HepG2 (cell line): ENCODE data around the gene THRA. TPM values are rescaled to one million over a fixed set of nuclear protein-coding genes. Genes with fewer than 3 reads are reported as not detected.

Experiments
- GMEB1 ChIP-seq: sonication (generic); formaldehyde crosslinking; IDR thresholded peaks from 2 replicates; pipeline ENCODE4 v1.5.1; 2020; ENCODE audit warnings: missing genetic modification reagents, mild to moderate bottlenecking, borderline replicate concordance
- IKZF1 ChIP-seq: fragments of 450-650 bp; IDR thresholded peaks from 2 replicates; pipeline ENCODE4 v1.7.1; 2016
- MYPOP ChIP-seq: sonication (generic); formaldehyde crosslinking; IDR thresholded peaks from 2 replicates; pipeline ENCODE4 v1.8.1; 2023; ENCODE audit warnings: mild to moderate bottlenecking, moderate library complexity, missing genetic modification reagents
- NFIB ChIP-seq: sonication (generic); formaldehyde crosslinking; IDR thresholded peaks from 2 replicates; pipeline ENCODE4 v1.9.0; 2021; ENCODE audit warnings: missing genetic modification reagents, mild to moderate bottlenecking, borderline replicate concordance
- ZNF335 ChIP-seq: sonication (generic); formaldehyde crosslinking; IDR thresholded peaks from 2 replicates; pipeline ENCODE4 v1.4.0; 2020; ENCODE audit warnings: missing genetic modification reagents
- ZNF543 ChIP-seq: sonication (generic); formaldehyde crosslinking; IDR thresholded peaks from 2 replicates; pipeline ENCODE4 v1.4.0; 2020; ENCODE audit warnings: mild to moderate bottlenecking, missing genetic modification reagents
- polyA plus RNA-seq, 8 experiments: library from polyadenylated mRNA; depleted of rRNA in 3 of 8; stranded (reverse) in 7 of 8; unstranded in 1 of 8; fragments of >200 nt; fragmentation: Illumina TruSeq in 4 of 8; extraction: Trizol in 4 of 8; gene quantifications; 2 replicates each; pipeline versions ENCODE4 v1.2.1 to v1.2.3, GENCODE V29; 2011 to 2016; ENCODE audit warnings: low read depth in 4 of 8, missing spikeins in 1 of 8, mixed read lengths in 1 of 8; ENCODE audit not compliant: insufficient read depth in 1 of 8
- total RNA-seq, 5 experiments: library from RNA; depleted of rRNA; stranded (reverse); fragments of >200 nt; fragmentation: Illumina TruSeq; extraction: Trizol; gene quantifications; 2 replicates each; pipeline ENCODE4 v1.2.3, GENCODE V29; 2016; ENCODE audit warnings: low read depth in 1 of 5
- TF ChIP-seq, protein P1 (sequence below), 2 experiments: fragments of 450-650 bp in 1 of 2; sonication (generic) in 1 of 2; formaldehyde crosslinking in 1 of 2; IDR thresholded peaks; 2 replicates each; pipeline versions ENCODE4 v1.6.1 to v1.8.0; 2016 to 2022; ENCODE audit warnings: antibody characterized with exemption in 1 of 2, mild to moderate bottlenecking in 1 of 2, missing genetic modification reagents in 1 of 2
- TF ChIP-seq, protein P2 (sequence below): sonication (generic); formaldehyde crosslinking; IDR thresholded peaks from 2 replicates; pipeline ENCODE4 v1.4.0; 2020; ENCODE audit warnings: missing genetic modification reagents
- TF ChIP-seq, protein P3 (sequence below): sonication (generic); formaldehyde crosslinking; IDR thresholded peaks from 2 replicates; pipeline ENCODE4 v1.8.1; 2023; ENCODE audit warnings: mild to moderate bottlenecking, missing genetic modification reagents, borderline replicate concordance

THRA gene
- total and polyA plus RNA-seq, 2 of the 13 experiments (the other 11 are each of a cell fraction or from before 2014, with no cell fraction given), result 8.0 to 9.9 TPM

GRCh38 chr17:40075201-40075941 is 12.6 kb downstream of the THRA start (continued):
- TF ChIP-seq GMEB1, result no peak; the same call in 1 of the 2 replicates
- no peak for TF ChIP-seq ZNF543 (CRISPR knock-in tag)
- TF ChIP-seq, protein P1, sequence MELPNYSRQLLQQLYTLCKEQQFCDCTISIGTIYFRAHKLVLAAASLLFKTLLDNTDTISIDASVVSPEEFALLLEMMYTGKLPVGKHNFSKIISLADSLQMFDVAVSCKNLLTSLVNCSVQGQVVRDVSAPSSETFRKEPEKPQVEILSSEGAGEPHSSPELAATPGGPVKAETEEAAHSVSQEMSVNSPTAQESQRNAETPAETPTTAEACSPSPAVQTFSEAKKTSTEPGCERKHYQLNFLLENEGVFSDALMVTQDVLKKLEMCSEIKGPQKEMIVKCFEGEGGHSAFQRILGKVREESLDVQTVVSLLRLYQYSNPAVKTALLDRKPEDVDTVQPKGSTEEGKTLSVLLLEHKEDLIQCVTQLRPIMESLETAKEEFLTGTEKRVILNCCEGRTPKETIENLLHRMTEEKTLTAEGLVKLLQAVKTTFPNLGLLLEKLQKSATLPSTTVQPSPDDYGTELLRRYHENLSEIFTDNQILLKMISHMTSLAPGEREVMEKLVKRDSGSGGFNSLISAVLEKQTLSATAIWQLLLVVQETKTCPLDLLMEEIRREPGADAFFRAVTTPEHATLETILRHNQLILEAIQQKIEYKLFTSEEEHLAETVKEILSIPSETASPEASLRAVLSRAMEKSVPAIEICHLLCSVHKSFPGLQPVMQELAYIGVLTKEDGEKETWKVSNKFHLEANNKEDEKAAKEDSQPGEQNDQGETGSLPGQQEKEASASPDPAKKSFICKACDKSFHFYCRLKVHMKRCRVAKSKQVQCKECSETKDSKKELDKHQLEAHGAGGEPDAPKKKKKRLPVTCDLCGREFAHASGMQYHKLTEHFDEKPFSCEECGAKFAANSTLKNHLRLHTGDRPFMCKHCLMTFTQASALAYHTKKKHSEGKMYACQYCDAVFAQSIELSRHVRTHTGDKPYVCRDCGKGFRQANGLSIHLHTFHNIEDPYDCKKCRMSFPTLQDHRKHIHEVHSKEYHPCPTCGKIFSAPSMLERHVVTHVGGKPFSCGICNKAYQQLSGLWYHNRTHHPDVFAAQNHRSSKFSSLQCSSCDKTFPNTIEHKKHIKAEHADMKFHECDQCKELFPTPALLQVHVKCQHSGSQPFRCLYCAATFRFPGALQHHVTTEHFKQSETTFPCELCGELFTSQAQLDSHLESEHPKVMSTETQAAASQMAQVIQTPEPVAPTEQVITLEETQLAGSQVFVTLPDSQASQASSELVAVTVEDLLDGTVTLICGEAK (IDR thresholded peaks at IDR 0.05), result no peak
- TF ChIP-seq, protein P1 (CRISPR knock-in tag; IDR thresholded peaks at IDR 0.05), result no peak
- peak; percentile 43; the same call in 1 of the 2 replicates for TF ChIP-seq MYPOP
- TF ChIP-seq, protein P2, sequence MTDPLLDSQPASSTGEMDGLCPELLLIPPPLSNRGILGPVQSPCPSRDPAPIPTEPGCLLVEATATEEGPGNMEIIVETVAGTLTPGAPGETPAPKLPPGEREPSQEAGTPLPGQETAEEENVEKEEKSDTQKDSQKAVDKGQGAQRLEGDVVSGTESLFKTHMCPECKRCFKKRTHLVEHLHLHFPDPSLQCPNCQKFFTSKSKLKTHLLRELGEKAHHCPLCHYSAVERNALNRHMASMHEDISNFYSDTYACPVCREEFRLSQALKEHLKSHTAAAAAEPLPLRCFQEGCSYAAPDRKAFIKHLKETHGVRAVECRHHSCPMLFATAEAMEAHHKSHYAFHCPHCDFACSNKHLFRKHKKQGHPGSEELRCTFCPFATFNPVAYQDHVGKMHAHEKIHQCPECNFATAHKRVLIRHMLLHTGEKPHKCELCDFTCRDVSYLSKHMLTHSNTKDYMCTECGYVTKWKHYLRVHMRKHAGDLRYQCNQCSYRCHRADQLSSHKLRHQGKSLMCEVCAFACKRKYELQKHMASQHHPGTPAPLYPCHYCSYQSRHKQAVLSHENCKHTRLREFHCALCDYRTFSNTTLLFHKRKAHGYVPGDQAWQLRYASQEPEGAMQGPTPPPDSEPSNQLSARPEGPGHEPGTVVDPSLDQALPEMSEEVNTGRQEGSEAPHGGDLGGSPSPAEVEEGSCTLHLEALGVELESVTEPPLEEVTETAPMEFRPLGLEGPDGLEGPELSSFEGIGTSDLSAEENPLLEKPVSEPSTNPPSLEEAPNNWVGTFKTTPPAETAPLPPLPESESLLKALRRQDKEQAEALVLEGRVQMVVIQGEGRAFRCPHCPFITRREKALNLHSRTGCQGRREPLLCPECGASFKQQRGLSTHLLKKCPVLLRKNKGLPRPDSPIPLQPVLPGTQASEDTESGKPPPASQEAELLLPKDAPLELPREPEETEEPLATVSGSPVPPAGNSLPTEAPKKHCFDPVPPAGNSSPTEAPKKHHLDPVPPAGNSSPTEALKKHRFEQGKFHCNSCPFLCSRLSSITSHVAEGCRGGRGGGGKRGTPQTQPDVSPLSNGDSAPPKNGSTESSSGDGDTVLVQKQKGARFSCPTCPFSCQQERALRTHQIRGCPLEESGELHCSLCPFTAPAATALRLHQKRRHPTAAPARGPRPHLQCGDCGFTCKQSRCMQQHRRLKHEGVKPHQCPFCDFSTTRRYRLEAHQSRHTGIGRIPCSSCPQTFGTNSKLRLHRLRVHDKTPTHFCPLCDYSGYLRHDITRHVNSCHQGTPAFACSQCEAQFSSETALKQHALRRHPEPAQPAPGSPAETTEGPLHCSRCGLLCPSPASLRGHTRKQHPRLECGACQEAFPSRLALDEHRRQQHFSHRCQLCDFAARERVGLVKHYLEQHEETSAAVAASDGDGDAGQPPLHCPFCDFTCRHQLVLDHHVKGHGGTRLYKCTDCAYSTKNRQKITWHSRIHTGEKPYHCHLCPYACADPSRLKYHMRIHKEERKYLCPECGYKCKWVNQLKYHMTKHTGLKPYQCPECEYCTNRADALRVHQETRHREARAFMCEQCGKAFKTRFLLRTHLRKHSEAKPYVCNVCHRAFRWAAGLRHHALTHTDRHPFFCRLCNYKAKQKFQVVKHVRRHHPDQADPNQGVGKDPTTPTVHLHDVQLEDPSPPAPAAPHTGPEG (CRISPR knock-in tag), result no peak
- TF ChIP-seq NFIB (CRISPR knock-in tag), result no peak
- no peak for TF ChIP-seq ZNF335
- TF ChIP-seq IKZF1, result no peak
- TF ChIP-seq, protein P3, sequence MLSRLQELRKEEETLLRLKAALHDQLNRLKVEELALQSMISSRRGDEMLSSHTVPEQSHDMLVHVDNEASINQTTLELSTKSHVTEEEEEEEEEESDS, result no peak
